Liver (tissue), 9 donors: ENCODE results near the gene CARD16. TPM values are rescaled to one million over a fixed set of nuclear protein-coding genes. Genes with fewer than 3 reads are reported as not detected.

ENCODE experiments used
- DNase-seq: peaks from one replicate; pipeline ENCODE4 v3.0.0-alpha.2; 2017; ENCODE audit warnings: low spot score
- H3K27ac ChIP-seq, 2 donors: one replicate each; pipeline ENCODE4 v1.7.0; 2013; ENCODE audit warnings: inconsistent platforms in 2 of 2, low read length in 2 of 2, control low read depth in 1 of 2, low read depth in 1 of 2, mild to moderate bottlenecking in 1 of 2
- H3K27me3 ChIP-seq, 4 donors: one replicate each; pipeline versions ENCODE4 v1.6.1 to v1.7.0; 2013; ENCODE audit warnings: low read length in 3 of 4, inconsistent platforms in 1 of 4, mild to moderate bottlenecking in 1 of 4, moderate library complexity in 1 of 4; ENCODE audit not compliant: control insufficient read depth in 4 of 4, insufficient read depth in 4 of 4
- H3K36me3 ChIP-seq, 4 donors: one replicate each; pipeline versions ENCODE4 v1.6.1 to v1.7.0; 2013; ENCODE audit warnings: low read length in 3 of 4, mild to moderate bottlenecking in 3 of 4, low read depth in 1 of 4, moderate library complexity in 1 of 4; ENCODE audit not compliant: control insufficient read depth in 4 of 4, insufficient read depth in 3 of 4
- H3K4me1 ChIP-seq, 4 donors: one replicate each; pipeline versions ENCODE4 v1.6.1 to v1.7.0; 2013; ENCODE audit warnings: low read length in 3 of 4, mild to moderate bottlenecking in 3 of 4, moderate library complexity in 1 of 4; ENCODE audit not compliant: control insufficient read depth in 4 of 4, insufficient read depth in 4 of 4
- H3K4me3 ChIP-seq, 3 donors: one replicate each; pipeline versions ENCODE4 v1.6.1 to v1.7.0; 2013; ENCODE audit warnings: low read length in 3 of 3, control low read depth in 1 of 3, low read depth in 1 of 3, mild to moderate bottlenecking in 1 of 3
- H3K9ac ChIP-seq, 2 donors: one replicate each; pipeline ENCODE4 v1.7.0; 2013; ENCODE audit warnings: low read length in 2 of 2, mild to moderate bottlenecking in 2 of 2, moderate library complexity in 2 of 2, control low read depth in 1 of 2, low read depth in 1 of 2
- H3K9me3 ChIP-seq, 4 donors: one replicate each; pipeline versions ENCODE4 v1.6.1 to v1.7.0; 2013; ENCODE audit warnings: low read length in 3 of 4; ENCODE audit not compliant: control insufficient read depth in 4 of 4
- ATF3 ChIP-seq: IDR thresholded peaks from 2 replicates; pipeline ENCODE4 v1.6.1; 2016; ENCODE audit warnings: antibody characterized with exemption
- CTCF ChIP-seq: fragments of 150-350 bp; IDR thresholded peaks from 2 replicates; pipeline ENCODE4 v1.5.1; 2017; ENCODE audit warnings: improper control_type of control experiment, low read depth, low read length; ENCODE audit not compliant: missing input control
- EGR1 ChIP-seq, 2 donors: IDR thresholded peaks; 2 replicates each; pipeline ENCODE4 v1.6.1; 2016 to 2018; ENCODE audit warnings: antibody characterized with exemption in 2 of 2, low read depth in 2 of 2
- FOXA1 ChIP-seq: IDR thresholded peaks from 2 replicates; pipeline ENCODE4 v1.6.1; 2016; ENCODE audit warnings: antibody characterized with exemption
- GABPA ChIP-seq, 2 donors: IDR thresholded peaks in 1 of 2; conservative IDR thresholded peaks in 1 of 2; 2 replicates each; pipeline ENCODE4 v1.6.1; 2016; ENCODE audit warnings: antibody characterized with exemption in 2 of 2, mild to moderate bottlenecking in 1 of 2, moderate library complexity in 1 of 2
- HNF4A ChIP-seq, 2 donors: conservative IDR thresholded peaks; 2 replicates each; pipeline ENCODE4 v1.6.1; 2016; ENCODE audit warnings: antibody characterized with exemption in 2 of 2, mild to moderate bottlenecking in 2 of 2
- HNF4G ChIP-seq: IDR thresholded peaks from 2 replicates; pipeline ENCODE4 v1.6.1; 2016; ENCODE audit warnings: antibody characterized with exemption
- JUND ChIP-seq, 2 donors: IDR thresholded peaks; 2 replicates each; pipeline ENCODE4 v1.6.1; 2016; ENCODE audit warnings: antibody characterized with exemption in 2 of 2
- MAX ChIP-seq: IDR thresholded peaks from 2 replicates; pipeline ENCODE4 v1.6.1; 2016; ENCODE audit warnings: antibody characterized with exemption
- RAD21 ChIP-seq, 2 donors: IDR thresholded peaks; 2 replicates each; pipeline ENCODE4 v1.6.1; 2016; ENCODE audit warnings: antibody characterized with exemption in 2 of 2, mild to moderate bottlenecking in 2 of 2
- REST ChIP-seq: IDR thresholded peaks from 2 replicates; pipeline ENCODE4 v1.6.1; 2016; ENCODE audit warnings: antibody characterized with exemption, mild to moderate bottlenecking
- RXRA ChIP-seq, 2 donors: IDR thresholded peaks; 2 replicates each; pipeline ENCODE4 v1.6.1; 2017 to 2018; ENCODE audit warnings: antibody characterized with exemption in 2 of 2, mild to moderate bottlenecking in 1 of 2
- SP1 ChIP-seq: IDR thresholded peaks from 2 replicates; pipeline ENCODE4 v1.6.1; 2018; ENCODE audit warnings: antibody characterized with exemption, mild to moderate bottlenecking
- TAF1 ChIP-seq: conservative IDR thresholded peaks from 2 replicates; pipeline ENCODE4 v1.6.1; 2016; ENCODE audit warnings: antibody characterized with exemption, mild to moderate bottlenecking
- YY1 ChIP-seq: IDR thresholded peaks from 2 replicates; pipeline ENCODE4 v1.6.1; 2016; ENCODE audit warnings: antibody characterized with exemption, mild to moderate bottlenecking
- ZBTB33 ChIP-seq: IDR thresholded peaks from 2 replicates; pipeline ENCODE4 v1.6.1; 2016; ENCODE audit warnings: antibody characterized with exemption
- WGBS: extraction: QIAGEN DNeasy Blood & Tissue Kit; methylation state at CpG from one replicate; pipeline ENCODE4 v1.1.7; 2013; 5-methylcytosine and 5-hydroxymethylcytosine counted together
- polyA plus RNA-seq, 2 donors: library from polyadenylated mRNA; stranded (reverse) in 1 of 2; unstranded in 1 of 2; fragments of 200-250 nt in 1 of 2; fragments of >200 nt in 1 of 2; fragmentation: Nextera tagmentation in 1 of 2; extraction: Ambion mirVana in 1 of 2; gene quantifications; one replicate each; pipeline versions ENCODE4 v1.2.1 to v1.2.3, GENCODE V29; 2013 to 2015
- total RNA-seq, 2 donors: library from RNA; depleted of rRNA; stranded (reverse); fragments of >200 nt; gene quantifications; one replicate each; pipeline ENCODE4 v1.2.3, GENCODE V29; 2014
- donor health status: healthy.
- donor health status: healthy.
- donor health status: healthy.
- donor health status: healthy.
- donor health status: healthy.

CARD16 gene
- total and polyA plus RNA-seq, 4 donors = 5.1 to 10.0 (median 8.7) TPM

- Histone ChIP-seq H3K9me3 (no peaks in the 10 kb centered on the region), H3K27me3 (no peaks in the 10 kb centered on the region), H3K4me3 (peak overlapping the region in 1 of 3 donors; percentile 5), H3K9ac (no peak overlapping the region), H3K4me1 (peaks cover 0 to 18% (median 9%) of the 10 kb centered on the region in 4 donors), H3K27ac (peak overlapping the region in 1 of 2 donors; percentile 4), H3K36me3 (peaks cover 0 to 22% (median 9%) of the 10 kb centered on the region in 4 donors)
- DNase-seq = no peak
- 84% methylated on average over 1 of the region's 1 CpG for WGBS
- TF ChIP-seq HNF4G = no peak
- TF ChIP-seq GABPA (IDR thresholded peaks at IDR 0.05 in 1 of 2, conservative IDR thresholded peaks at IDR 0.05 in 1 of 2) = no peak
- no peak for TF ChIP-seq RXRA (IDR thresholded peaks at IDR 0.05)
- no peak for TF ChIP-seq FOXA1
- TF ChIP-seq RAD21 (IDR thresholded peaks at IDR 0.05) = no peak
- TF ChIP-seq SP1 = no peak
- no peak for TF ChIP-seq ZBTB33
- no peak for TF ChIP-seq CTCF
- no peak for TF ChIP-seq TAF1
- TF ChIP-seq JUND (IDR thresholded peaks at IDR 0.05) = no peak
- no peak for TF ChIP-seq MAX
- no peak for TF ChIP-seq REST
- no peak for TF ChIP-seq ATF3
- no peak for TF ChIP-seq HNF4A (conservative IDR thresholded peaks at IDR 0.05)
- no peak for TF ChIP-seq EGR1 (IDR thresholded peaks at IDR 0.05; ENCODE audit: low read depth in 2 of 2)
- TF ChIP-seq YY1 = no peak
Observed at GRCh38 chr11:105033781-105034180, 11.4 kb downstream of the CARD16 start.

GRCh38 chr11:105033343-105033742 is 11.8 kb downstream of the CARD16 start:
- WGBS = 82% methylated on average over 3 of the region's 3 CpGs
- Histone ChIP-seq H3K4me1 (peaks cover 0 to 18% (median 9%) of the 10 kb centered on the region in 4 donors), H3K27ac (no peak overlapping the region), H3K9ac (peak overlapping the region in 1 of 2 donors; percentile 33), H3K4me3 (no peak overlapping the region), H3K9me3 (no peaks in the 10 kb centered on the region), H3K27me3 (no peaks in the 10 kb centered on the region), H3K36me3 (peaks cover 0 to 26% (median 9%) of the 10 kb centered on the region in 4 donors)
- no peak for DNase-seq
- TF ChIP-seq ATF3 (no peak), TAF1 (no peak), ZBTB33 (no peak)
